ENCODE measurements around the gene MRPS34. TPM values are rescaled to one million over a fixed set of nuclear protein-coding genes. Genes with fewer than 3 reads are reported as not detected.
A peak's percentile ranks its signal among the peaks of the same experiment; 100 is the strongest.
"Not testable (repeated sequence)": the region's sequence is repeated elsewhere in the genome, so short reads cannot be mapped to it uniquely, and the experiment has no call there.

The MRPS34 gene
- total RNA-seq, 1 donor from 2014 or later, result 63.4 TPM

- intact Hi-C loops (cut with DNase I), result no loop called here
Measured at GRCh38 chr16:1800701-1801100, 27.8 kb upstream of the MRPS34 start.

GRCh38 chr16:1799263-1799662, 26.3 kb upstream of the MRPS34 start:
- intact Hi-C loops (cut with DNase I); DNase-seq (ENCODE audit: low spot score): not testable (repeated sequence)

More at GRCh38 chr16:1800701-1801100, 27.8 kb upstream of the MRPS34 start:
- no peak for DNase-seq (ENCODE audit: low spot score)

GRCh38 chr16:1794908-1795666, 22.2 kb upstream of the MRPS34 start:
- DNase-seq (ENCODE audit: low spot score), result no peak
- intact Hi-C loops (cut with DNase I), result no loop called here

- intact Hi-C loops (cut with DNase I), result no loop called here
- DNase-seq (ENCODE audit: low spot score), result no peak
Measured at GRCh38 chr16:1794221-1794871, 21.4 kb upstream of the MRPS34 start.

- DNase-seq (ENCODE audit: low spot score), result no peak
Measured at GRCh38 chr16:1793578-1794220, 20.8 kb upstream of the MRPS34 start, which contains the start of gene IGFALS. Gene IGFALS, minus strand, starts transcription at chr16:1793705. Its CDS starts 53 bp downstream, at chr16:1793652.

GRCh38 chr16:1792836-1793577, 20.1 kb upstream of the MRPS34 start:
- intact Hi-C loops (cut with DNase I), result no loop called here
- DNase-seq (ENCODE audit: low spot score), result no peak

More at GRCh38 chr16:1793578-1794220, 20.8 kb upstream of the MRPS34 start, which contains the start of gene IGFALS:
- intact Hi-C loops (cut with DNase I), result no loop called here

- no peak for DNase-seq (ENCODE audit: low spot score)
- intact Hi-C loops (cut with DNase I), result no loop called here
Measured at GRCh38 chr16:1791943-1792812, 19.2 kb upstream of the MRPS34 start.

- intact Hi-C loops (cut with DNase I), result no loop called here
- no peak for DNase-seq (ENCODE audit: low spot score)
Measured at GRCh38 chr16:1791256-1791942, 18.5 kb upstream of the MRPS34 start.

GRCh38 chr16:1790611-1791255, 17.8 kb upstream of the MRPS34 start:
- no peak for DNase-seq (ENCODE audit: low spot score)
- intact Hi-C loops (cut with DNase I), result no loop called here

- DNase-seq (ENCODE audit: low spot score), result no peak
- intact Hi-C loops (cut with DNase I), result no loop called here
Measured at GRCh38 chr16:1790261-1790610, 17.3 kb upstream of the MRPS34 start.

- intact Hi-C loops (cut with DNase I), result loop anchor here (5.0 kb wide), 1 partner anchor 33 kb away; no protein-coding TSS in a partner anchor
- no peak for DNase-seq (ENCODE audit: low spot score)
Measured at GRCh38 chr16:1789643-1790045, 16.7 kb upstream of the MRPS34 start.

GRCh38 chr16:1788708-1789100, 15.8 kb upstream of the MRPS34 start:
- intact Hi-C loops (cut with DNase I), result loop anchor here (5.0 kb wide), 1 partner anchor 34 kb away; no protein-coding TSS in a partner anchor

GRCh38 chr16:1788095-1788707, 15.3 kb upstream of the MRPS34 start:
- intact Hi-C loops (cut with DNase I), result loop anchor here (5.0 kb wide), 1 partner anchor 34 kb away; no protein-coding TSS in a partner anchor
- peak; percentile 65 for DNase-seq (ENCODE audit: low spot score)

More at GRCh38 chr16:1788708-1789100, 15.8 kb upstream of the MRPS34 start:
- DNase-seq (ENCODE audit: low spot score), result peak; percentile 75

- DNase-seq (ENCODE audit: low spot score), result peak; percentile 59
- intact Hi-C loops (cut with DNase I), result loop anchor here (5.0 kb wide), 1 partner anchor 35 kb away; no protein-coding TSS in a partner anchor
Measured at GRCh38 chr16:1787322-1788094, 14.6 kb upstream of the MRPS34 start.

GRCh38 chr16:1787056-1787321, 14.1 kb upstream of the MRPS34 start:
- intact Hi-C loops (cut with DNase I), result loop anchor here (5.0 kb wide), 1 partner anchor 35 kb away; no protein-coding TSS in a partner anchor
- DNase-seq (ENCODE audit: low spot score), result no peak

GRCh38 chr16:1786242-1787055, 13.5 kb upstream of the MRPS34 start:
- no peak for DNase-seq (ENCODE audit: low spot score)
- intact Hi-C loops (cut with DNase I), result loop anchor here (5.0 kb wide), 1 partner anchor 36 kb away; no protein-coding TSS in a partner anchor

Data from cardiac septum (tissue), 1 donor.